ENCODE measurements around the gene VAV2.

DNA sequence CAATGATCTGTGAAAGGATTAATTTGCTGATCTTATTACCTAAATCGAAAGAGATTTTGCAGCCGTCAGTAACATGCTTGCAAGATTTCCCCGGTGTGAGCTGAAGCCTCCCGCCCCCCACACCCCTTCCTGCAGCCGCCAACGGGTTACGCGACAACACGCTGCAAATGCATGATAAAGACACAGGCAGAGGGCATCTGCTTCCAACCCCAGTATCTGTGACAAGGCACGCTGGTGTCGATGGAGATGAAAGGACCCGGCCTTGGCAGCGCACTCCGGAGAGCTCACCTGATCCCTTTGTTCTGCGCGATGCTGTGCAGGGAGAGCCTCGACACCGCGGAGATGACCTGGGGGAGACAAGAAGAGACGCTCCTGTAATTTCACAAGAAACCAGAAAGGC is 131.0 kb downstream of the VAV2 start:
- no peak for TF ChIP-seq POLR2A (IDR thresholded peaks at IDR 0.05)
- TF ChIP-seq, protein P1, sequence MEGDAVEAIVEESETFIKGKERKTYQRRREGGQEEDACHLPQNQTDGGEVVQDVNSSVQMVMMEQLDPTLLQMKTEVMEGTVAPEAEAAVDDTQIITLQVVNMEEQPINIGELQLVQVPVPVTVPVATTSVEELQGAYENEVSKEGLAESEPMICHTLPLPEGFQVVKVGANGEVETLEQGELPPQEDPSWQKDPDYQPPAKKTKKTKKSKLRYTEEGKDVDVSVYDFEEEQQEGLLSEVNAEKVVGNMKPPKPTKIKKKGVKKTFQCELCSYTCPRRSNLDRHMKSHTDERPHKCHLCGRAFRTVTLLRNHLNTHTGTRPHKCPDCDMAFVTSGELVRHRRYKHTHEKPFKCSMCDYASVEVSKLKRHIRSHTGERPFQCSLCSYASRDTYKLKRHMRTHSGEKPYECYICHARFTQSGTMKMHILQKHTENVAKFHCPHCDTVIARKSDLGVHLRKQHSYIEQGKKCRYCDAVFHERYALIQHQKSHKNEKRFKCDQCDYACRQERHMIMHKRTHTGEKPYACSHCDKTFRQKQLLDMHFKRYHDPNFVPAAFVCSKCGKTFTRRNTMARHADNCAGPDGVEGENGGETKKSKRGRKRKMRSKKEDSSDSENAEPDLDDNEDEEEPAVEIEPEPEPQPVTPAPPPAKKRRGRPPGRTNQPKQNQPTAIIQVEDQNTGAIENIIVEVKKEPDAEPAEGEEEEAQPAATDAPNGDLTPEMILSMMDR (IDR thresholded peaks at IDR 0.05) = no peak
